Heart left ventricle (tissue), 16 donors: ENCODE measurements around the gene CD33. TPM values are rescaled to one million over a fixed set of nuclear protein-coding genes. Genes with fewer than 3 reads are reported as not detected.

Experiments used
- ATAC-seq, 4 donors: fragments of 200-7000 bp; cut with Tn5 transposase; one replicate each; pipeline ENCODE4 v1.9.1; 2020 to 2022; ENCODE audit warnings: moderate library complexity in 4 of 4, mild to moderate bottlenecking in 3 of 4, moderate number of reproducible peaks in 1 of 4
- DNase-seq, 5 donors: peaks; one replicate each; pipeline ENCODE4 v3.0.0-alpha.2; 2020
- H3K27ac ChIP-seq, 12 donors: fragments of 200-600 bp; sonication (generic) in 4 of 12; one replicate each; pipeline versions ENCODE4 v1.5.0 to v1.8.0; 2016 to 2022; ENCODE audit warnings: mild to moderate bottlenecking in 2 of 12
- H3K27me3 ChIP-seq, 9 donors: fragments of 200-600 bp; sonication (generic) in 2 of 9; one replicate each; pipeline versions ENCODE4 v1.5.1 to v1.8.0; 2016 to 2022; ENCODE audit warnings: mild to moderate bottlenecking in 3 of 9
- H3K36me3 ChIP-seq, 9 donors: fragments of 200-600 bp; sonication (generic) in 2 of 9; one replicate each; pipeline versions ENCODE4 v1.5.0 to v1.8.0; 2018 to 2022; ENCODE audit warnings: mild to moderate bottlenecking in 2 of 9
- H3K4me1 ChIP-seq, 12 donors: fragments of 200-600 bp; sonication (generic) in 4 of 12; one replicate each; pipeline versions ENCODE4 v1.5.0 to v1.8.0; 2016 to 2022; ENCODE audit warnings: mild to moderate bottlenecking in 3 of 12
- H3K4me3 ChIP-seq, 12 donors: fragments of 200-600 bp; sonication (generic) in 4 of 12; one replicate each; pipeline versions ENCODE4 v1.5.0 to v1.8.0; 2017 to 2022; ENCODE audit warnings: mild to moderate bottlenecking in 9 of 12, moderate library complexity in 4 of 12
- H3K9me3 ChIP-seq, 12 donors: fragments of 200-600 bp; sonication (generic) in 4 of 12; one replicate each; pipeline versions ENCODE4 v1.5.0 to v1.8.0; 2016 to 2022; ENCODE audit warnings: mild to moderate bottlenecking in 1 of 12
- CTCF ChIP-seq, 12 donors: fragments of 200-600 bp; sonication (generic) in 4 of 12; IDR thresholded peaks; one replicate each; pipeline versions ENCODE4 v1.5.0 to v1.8.0; 2018 to 2022; ENCODE audit warnings: antibody characterized with exemption in 12 of 12, mild to moderate bottlenecking in 5 of 12
- POLR2A ChIP-seq, 2 donors: fragments of 450-650 bp; IDR thresholded peaks; one replicate each; pipeline ENCODE4 v1.6.1; 2017; ENCODE audit warnings: antibody characterized with exemption in 2 of 2, mild to moderate bottlenecking in 2 of 2, moderate library complexity in 2 of 2
- WGBS, 4 donors: extraction: QIAGEN DNeasy Blood & Tissue Kit in 2 of 4; methylation state at CpG; one replicate each; pipeline versions ENCODE4 v1.1.5 to v1.1.7; 2013 to 2018; 5-methylcytosine and 5-hydroxymethylcytosine counted together
- intact Hi-C, 10 donors: fragments of 100-400 bp; cut with DNase I; formaldehyde crosslinking; loops; one replicate each; pipeline versions ENCODE4 v1.11.1 to v1.14.2; 2022
- polyA plus RNA-seq, 2 donors: library from polyadenylated mRNA; stranded (reverse); fragments of 200-250 nt; gene quantifications; one replicate each; pipeline ENCODE4 v1.2.3, GENCODE V29; 2013
- total RNA-seq, 9 donors: library from RNA; depleted of rRNA in 2 of 9; stranded (reverse); fragments of >200 nt in 2 of 9; fragmentation: NEBNext Ultra II Directional in 3 of 9; extraction: Animal tissue kit (Norgen Biotek cat#: 25700) in 3 of 9; gene quantifications; one replicate each; pipeline versions ENCODE4 v1.1.0 to v1.2.4, GENCODE V29; 2016 to 2023
- donor health status: ischemic (EF 13 %, LVEDD 7.1; RV severe dilation, severe dysfunction).
- donor health status: healthy with polysubstance abuse.
- donor health status: DM: no; HTN: yes; CAD: no.
- donor health status: DM: no; HTN: no; CAD: no.
- donor health status: ischemic (EF 25% LVEDD 6.9; RV normal size, moderate dysfunction).
- donor health status: ischemic (EF 25% LVEDD 5.7; RV mildly dilated, moderate dysfunction).
- donor health status: healthy.
- donor health status: DM: yes; HTN: yes; CAD: no.
- donor health status: ischemic (EF 35%, LVEDD 5.7; RV mildly dilated, moderate dysfunction).
- donor health status: nonischemic (EF 11% LVEDD 7.7; RV severe dilation, severe dysfunction).
- donor health status: DM: yes; HTN: yes; CAD: no.
- donor health status: PGD.
- donor health status: ischemic (EF 29% LVEDD 5.4; RV normal size, mild dysfunction).
- donor health status: nonischemic (EF 23%, LVEDD 6.1; RV moderate dilation, normal function).

Gene CD33
- total and polyA plus RNA-seq, 11 donors, result 1.1 to 46.6 (median 2.9) TPM

- H3K36me3 ChIP-seq, result no peaks in the 10 kb centered on the region
- peaks cover 0 to 34% (median 5%) of the 10 kb centered on the region in 9 donors for H3K27me3 ChIP-seq
- no peak for TF ChIP-seq POLR2A (IDR thresholded peaks at IDR 0.05)
- TF ChIP-seq CTCF (IDR thresholded peaks at IDR 0.05), result no peak
- H3K4me3 ChIP-seq, result no peak overlapping the region
- WGBS, 4 donors, result 67 to 80% (median 71%) methylated on average over 4 of the region's 4 CpGs
- no peak for ATAC-seq
- no peak overlapping the region for H3K27ac ChIP-seq
- no peak for DNase-seq
- intact Hi-C loops, result no loop called here
- no peaks in the 10 kb centered on the region for H3K9me3 ChIP-seq
- H3K4me1 ChIP-seq, result peaks cover 0 to 5% (median 0%) of the 10 kb centered on the region in 12 donors
Observed at GRCh38 chr19:51263808-51264207, 38.9 kb downstream of the CD33 start.

- H3K4me3 ChIP-seq, result no peak overlapping the region
- ATAC-seq (no peak), DNase-seq (no peak)
- no peak overlapping the region for H3K27ac ChIP-seq
- H3K36me3 ChIP-seq, result no peaks in the 10 kb centered on the region
- no peaks in the 10 kb centered on the region for H3K9me3 ChIP-seq
- H3K4me1 ChIP-seq, result peaks cover 0 to 14% (median 0%) of the 10 kb centered on the region in 12 donors
- intact Hi-C loops, result no loop called here
- H3K27me3 ChIP-seq, result peaks cover 0 to 20% (median 0%) of the 10 kb centered on the region in 9 donors
- TF ChIP-seq POLR2A (IDR thresholded peaks at IDR 0.05) (no peak), CTCF (IDR thresholded peaks at IDR 0.05) (no peak)
- 46 to 62% (median 56%) methylated on average over 20 to 26 of the region's 26 CpGs for WGBS, 4 donors
Observed at GRCh38 chr19:51271067-51271466, 46.2 kb downstream of the CD33 start.

- H3K4me1 ChIP-seq, result peaks cover 0 to 14% (median 0%) of the 10 kb centered on the region in 12 donors
- no peaks in the 10 kb centered on the region for H3K9me3 ChIP-seq
- no peak overlapping the region for H3K4me3 ChIP-seq
- WGBS, 4 donors, result 60 to 68% (median 63%) methylated on average over 6 of the region's 6 CpGs
- DNase-seq (no peak), ATAC-seq (no peak)
- TF ChIP-seq POLR2A (IDR thresholded peaks at IDR 0.05) (no peak), CTCF (IDR thresholded peaks at IDR 0.05) (no peak)
- H3K27ac ChIP-seq, result no peak overlapping the region
- H3K27me3 ChIP-seq, result peaks cover 0 to 20% (median 0%) of the 10 kb centered on the region in 9 donors
- H3K36me3 ChIP-seq, result no peaks in the 10 kb centered on the region
- intact Hi-C loops, result no loop called here
Observed at GRCh38 chr19:51272183-51272810, 47.4 kb downstream of the CD33 start.

- H3K27ac ChIP-seq, result no peak overlapping the region
- ATAC-seq (no peak), DNase-seq (no peak)
- peaks cover 0 to 14% (median 0%) of the 10 kb centered on the region in 12 donors for H3K4me1 ChIP-seq
- intact Hi-C loops, result no loop called here
- no peak overlapping the region for H3K4me3 ChIP-seq
- H3K9me3 ChIP-seq, result no peaks in the 10 kb centered on the region
- WGBS, 4 donors, result 75 to 81% (median 78%) methylated on average over 8 of the region's 8 CpGs
- TF ChIP-seq CTCF (IDR thresholded peaks at IDR 0.05) (no peak), POLR2A (IDR thresholded peaks at IDR 0.05) (no peak)
- no peaks in the 10 kb centered on the region for H3K36me3 ChIP-seq
- H3K27me3 ChIP-seq, result peaks cover 0 to 27% (median 0%) of the 10 kb centered on the region in 9 donors
Observed at GRCh38 chr19:51274049-51274770, 49.3 kb downstream of the CD33 start.
